Type B pancreatic cell (in vitro differentiated cells): Measurements from ENCODE around the gene CHD3. TPM values are rescaled to one million over a fixed set of nuclear protein-coding genes. Genes with fewer than 3 reads are reported as not detected.

Source experiments
- DNase-seq: peaks from one replicate; pipeline ENCODE4 v3.0.0; 2021; ENCODE audit warnings: mixed read lengths; ENCODE audit not compliant: unreplicated experiment; ENCODE audit errors: extremely low spot score
- H3K27ac Mint-ChIP-seq: 2 replicates; pipeline ENCODE4 v1.8.0; 2021; ENCODE audit warnings: mild to moderate bottlenecking, mixed read lengths
- H3K27me3 Mint-ChIP-seq: 2 replicates; pipeline ENCODE4 v1.8.0; 2021; ENCODE audit warnings: mixed read lengths
- H3K36me3 Mint-ChIP-seq: 2 replicates; pipeline ENCODE4 v1.8.0; 2021; ENCODE audit warnings: mixed read lengths
- H3K4me1 Mint-ChIP-seq: one replicate; pipeline ENCODE4 v1.8.0; 2021; ENCODE audit warnings: mixed read lengths; ENCODE audit not compliant: unreplicated experiment
- H3K4me3 Mint-ChIP-seq: 2 replicates; pipeline ENCODE4 v1.8.0; 2021; ENCODE audit warnings: mild to moderate bottlenecking, mixed read lengths
- H3K9me3 Mint-ChIP-seq: 2 replicates; pipeline ENCODE4 v1.8.0; 2021; ENCODE audit warnings: mixed read lengths
- CTCF ChIP-seq: fragments of 200-600 bp; sonication (generic); conservative IDR thresholded peaks from 2 replicates; pipeline ENCODE4 v1.5.0; 2021; ENCODE audit warnings: antibody characterized with exemption, mild to moderate bottlenecking
- long read RNA-seq: library from polyadenylated mRNA; unstranded; transcript quantifications from one replicate; pipeline ENCODE4 v2.0.0, GENCODE V29; 2020
- total RNA-seq: library from RNA; stranded (reverse); gene quantifications from 2 replicates; pipeline ENCODE4 v1.2.1, GENCODE V29; 2021; ENCODE audit warnings: low replicate concordance

Gene CHD3
- 170 and 172 TPM in 2 replicates for total RNA-seq
- long read RNA-seq, partial matches to known transcripts, result 7 of 7 reads
- long read RNA-seq, other reads (novel, unspliced or antisense), result 0 of 7 reads

- no peaks in the 10 kb centered on the region for H3K9me3 Mint-ChIP-seq
- TF ChIP-seq CTCF, result no peak
- H3K4me1 Mint-ChIP-seq, result no peaks in the 10 kb centered on the region
- no peaks in the 10 kb centered on the region for H3K27me3 Mint-ChIP-seq
- H3K27ac Mint-ChIP-seq, result no peak within 1 kb of the TSS
- peaks cover 9% of the 10 kb centered on the region for H3K36me3 Mint-ChIP-seq
- H3K4me3 Mint-ChIP-seq, result no peak within 1 kb of the TSS
- no peak for DNase-seq
Observed at GRCh38 chr17:7888184-7888920, at the start of gene CHD3. TSS of gene CHD3 (plus strand) at chr17:7888789. CDS start at chr17:7889001, 212 bp downstream.

- H3K27me3 Mint-ChIP-seq, result no peaks in the 10 kb centered on the region
- peak overlapping the region; percentile 98 for H3K27ac Mint-ChIP-seq
- H3K36me3 Mint-ChIP-seq, result peaks cover 9% of the 10 kb centered on the region
- peaks cover 43% of the 10 kb centered on the region for H3K4me1 Mint-ChIP-seq
- DNase-seq, result no peak
- TF ChIP-seq CTCF, result no peak
- no peaks in the 10 kb centered on the region for H3K9me3 Mint-ChIP-seq
- H3K4me3 Mint-ChIP-seq, result peak overlapping the region; percentile 96
Observed at GRCh38 chr17:7839190-7839875, 49.3 kb upstream of the CHD3 start.

- peak overlapping the region; percentile 98 for H3K27ac Mint-ChIP-seq
- H3K36me3 Mint-ChIP-seq, result peaks cover 9% of the 10 kb centered on the region
- peak overlapping the region; percentile 96 for H3K4me3 Mint-ChIP-seq
- no peak for DNase-seq
- no peaks in the 10 kb centered on the region for H3K9me3 Mint-ChIP-seq
- H3K4me1 Mint-ChIP-seq, result peaks cover 43% of the 10 kb centered on the region
- H3K27me3 Mint-ChIP-seq, result no peaks in the 10 kb centered on the region
- no peak for TF ChIP-seq CTCF
Observed at GRCh38 chr17:7839876-7840261, 48.7 kb upstream of the CHD3 start.

- Mint-ChIP-seq H3K4me1 (peaks cover 43% of the 10 kb centered on the region), H3K9me3 (no peaks in the 10 kb centered on the region), H3K36me3 (peaks cover 9% of the 10 kb centered on the region), H3K4me3 (peak overlapping the region; percentile 96), H3K27ac (peak overlapping the region; percentile 98), H3K27me3 (no peaks in the 10 kb centered on the region)
- DNase-seq, result no peak
- no peak for TF ChIP-seq CTCF
Observed at GRCh38 chr17:7840441-7840840, 48.1 kb upstream of the CHD3 start.

- peaks cover 9% of the 10 kb centered on the region for H3K36me3 Mint-ChIP-seq
- H3K4me1 Mint-ChIP-seq, result peaks cover 43% of the 10 kb centered on the region
- H3K27me3 Mint-ChIP-seq, result no peaks in the 10 kb centered on the region
- H3K9me3 Mint-ChIP-seq, result no peaks in the 10 kb centered on the region
- H3K4me3 Mint-ChIP-seq, result peak overlapping the region; percentile 96
- no peak for DNase-seq
- TF ChIP-seq CTCF, result no peak
- peak overlapping the region; percentile 98 for H3K27ac Mint-ChIP-seq
Observed at GRCh38 chr17:7840875-7841274, 47.7 kb upstream of the CHD3 start.
